HepG2 (cell line): ENCODE results near the gene SERTAD2. TPM values are rescaled to one million over a fixed set of nuclear protein-coding genes. Genes with fewer than 3 reads are reported as not detected.

Experiments used
- ATAC-seq: fragments of 200-7000 bp; cut with Tn5 transposase; 3 replicates; pipeline ENCODE4 v1.9.1; 2020; ENCODE audit warnings: mild to moderate bottlenecking, moderate library complexity
- BruUV-seq: library from RNA; stranded (reverse); fragments of 400-500 nt; replicated peaks from 2 replicates; lab custom pipeline; 2021; lab: Mats Ljungman, UMichigan
- CTCF ChIA-PET: fragments of 300-600 bp; formaldehyde crosslinking; extraction: SDS; loops from one replicate; lab custom pipeline; 2021; ENCODE audit warnings: low total read pairs, inconsistent platforms, low intra/inter-chr PET ratio; lab: Yijun Ruan, JAX
- POLR2A ChIA-PET: fragments of 350-600 bp; sonication (Branson Sonifier 250); formaldehyde crosslinking; loops from one replicate; lab custom pipeline; 2020; ENCODE audit warnings: antibody characterized with exemption, inconsistent platforms; lab: Yijun Ruan, JAX
- DNase-seq: peaks from one replicate; pipeline ENCODE4 v3.0.0-alpha.2; 2015; ENCODE audit warnings: low spot score
- FAIRE-seq: peaks from 3 replicates; lab custom pipeline; 2011; peaks lifted over from hg19 to GRCh38; lab: Jason Lieb, UNC
- H2AFZ ChIP-seq: one replicate; pipeline ENCODE4 v1.6.1; 2011; ENCODE audit warnings: low read length, inconsistent platforms
- H3K27ac ChIP-seq: fragments of 300-600 bp; 3 replicates; pipeline ENCODE4 v1.8.0; 2011; ENCODE audit warnings: mixed run types, mild to moderate bottlenecking, mixed read lengths, low read length, inconsistent platforms; ENCODE audit not compliant: insufficient read depth; ENCODE audit errors: extremely low read length
- H3K27me3 ChIP-seq, 2 experiments: fragments of 200-600 bp in 1 of 2; 2 replicates in 1 of 2; 3 replicates in 1 of 2; pipeline versions ENCODE4 v1.6.0 to v1.8.0; 2011; ENCODE audit warnings: low read length in 2 of 2, mild to moderate bottlenecking in 2 of 2, moderate library complexity in 2 of 2, inconsistent platforms in 1 of 2; ENCODE audit not compliant: insufficient read depth in 2 of 2, control insufficient read depth in 1 of 2
- H3K36me3 ChIP-seq, 2 experiments: fragments of 200-600 bp in 1 of 2; replicated peaks in 1 of 2; 2 replicates in 1 of 2; 3 replicates in 1 of 2; pipeline versions ENCODE4 v1.5.1 to v1.8.0; 2011; ENCODE audit warnings: low read length in 2 of 2, inconsistent platforms in 1 of 2; ENCODE audit not compliant: insufficient read depth in 2 of 2, control insufficient read depth in 1 of 2
- H3K4me1 ChIP-seq: 2 replicates; pipeline ENCODE4 v1.5.1; 2012; ENCODE audit warnings: low read length, inconsistent platforms; ENCODE audit not compliant: insufficient read depth
- H3K4me2 ChIP-seq: 2 replicates; pipeline ENCODE4 v1.6.0; 2011; ENCODE audit warnings: low read depth, low read length, inconsistent platforms
- H3K4me3 ChIP-seq, 3 experiments: fragments of 200-600 bp in 1 of 3; sonication (generic), shearing (Covaris generic) in 1 of 3; replicated peaks in 1 of 3; 2 replicates each; pipeline ENCODE4 v1.5.1; 2011 to 2016; ENCODE audit warnings: low read length in 3 of 3, inconsistent platforms in 2 of 3, low read depth in 2 of 3, mild to moderate bottlenecking in 2 of 3, control low read depth in 1 of 3, mixed read lengths in 1 of 3; ENCODE audit not compliant: insufficient read depth in 1 of 3
- H3K79me2 ChIP-seq: one replicate; pipeline ENCODE4 v1.6.1; 2011; ENCODE audit warnings: low read length, inconsistent platforms; ENCODE audit not compliant: insufficient read depth
- H3K9ac ChIP-seq: 2 replicates; pipeline ENCODE4 v1.6.0; 2011; ENCODE audit warnings: mild to moderate bottlenecking, low read depth, low read length, inconsistent platforms; ENCODE audit not compliant: insufficient read depth
- H3K9me3 ChIP-seq: 2 replicates; pipeline ENCODE4 v1.5.1; 2012; ENCODE audit warnings: mild to moderate bottlenecking, low read length
- H4K20me1 ChIP-seq: 2 replicates; pipeline ENCODE4 v1.6.0; 2011; ENCODE audit warnings: inconsistent platforms, mild to moderate bottlenecking, low read length, moderate library complexity; ENCODE audit not compliant: insufficient read depth
- ATM ChIP-seq: fragments of 450-650 bp; IDR thresholded peaks from 2 replicates; pipeline ENCODE4 v1.7.1; 2017; ENCODE audit warnings: mild to moderate bottlenecking, borderline replicate concordance
- BHLHE40 ChIP-seq: IDR thresholded peaks from 2 replicates; pipeline ENCODE4 v1.6.1; 2011; ENCODE audit warnings: low read length, improper control_type of control experiment
- CCAR2 ChIP-seq: fragments of 200-400 bp; formaldehyde crosslinking; optimal IDR thresholded peaks from 2 replicates; pipeline ENCODE3; 2018; ENCODE audit warnings: low read depth, mild to moderate bottlenecking, low read length, moderate library complexity
- NCOA5 ChIP-seq: sonication (generic); formaldehyde crosslinking; IDR thresholded peaks from 2 replicates; pipeline ENCODE4 v1.4.0; 2020; ENCODE audit warnings: missing genetic modification reagents
- POLR2A ChIP-seq, 2 experiments: IDR thresholded peaks; 2 replicates each; pipeline ENCODE4 v1.6.1; 2011; ENCODE audit warnings: low read depth in 2 of 2, low read length in 2 of 2, mild to moderate bottlenecking in 1 of 2, moderate library complexity in 1 of 2; ENCODE audit not compliant: insufficient read depth in 1 of 2
- POLR2AphosphoS2 ChIP-seq: IDR thresholded peaks from 2 replicates; pipeline ENCODE4 v1.6.1; 2011; ENCODE audit warnings: low read depth, low read length, improper control_type of control experiment
- SATB2 ChIP-seq: sonication (generic); formaldehyde crosslinking; IDR thresholded peaks from 2 replicates; pipeline ENCODE4 v1.5.0; 2020; ENCODE audit warnings: missing genetic modification reagents
- WIZ ChIP-seq: sonication (generic); formaldehyde crosslinking; IDR thresholded peaks from 2 replicates; pipeline ENCODE4 v1.5.1; 2020; ENCODE audit warnings: mild to moderate bottlenecking, missing genetic modification reagents
- ZBTB8A ChIP-seq: sonication (generic); formaldehyde crosslinking; IDR thresholded peaks from 2 replicates; pipeline ENCODE4 v1.4.0; 2020; ENCODE audit warnings: mild to moderate bottlenecking, low read depth, missing genetic modification reagents, borderline replicate concordance
- ZNF292 ChIP-seq: sonication (generic); formaldehyde crosslinking; IDR thresholded peaks from 2 replicates; pipeline ENCODE4 v1.8.1; 2022; ENCODE audit warnings: mild to moderate bottlenecking, low read depth, missing genetic modification reagents, borderline replicate concordance
- ZNF317 ChIP-seq: sonication (generic); formaldehyde crosslinking; IDR thresholded peaks from 2 replicates; pipeline ENCODE4 v1.5.0; 2020; ENCODE audit warnings: mild to moderate bottlenecking, missing genetic modification reagents
- ZNF773 ChIP-seq: sonication (generic); formaldehyde crosslinking; IDR thresholded peaks from 2 replicates; pipeline ENCODE4 v1.4.0; 2020; ENCODE audit warnings: missing genetic modification reagents, borderline replicate concordance
- ZNF781 ChIP-seq: sonication (generic); formaldehyde crosslinking; IDR thresholded peaks from 2 replicates; pipeline ENCODE4 v1.5.1; 2020; ENCODE audit warnings: borderline replicate concordance, mild to moderate bottlenecking, missing genetic modification reagents; ENCODE audit errors: not compliant biosample characterization
- WGBS: methylation state at CpG from one replicate; pipeline ENCODE4 v1.1.6; 2017; ENCODE audit warnings: low lambda C conversion rate; 5-methylcytosine and 5-hydroxymethylcytosine counted together
- in situ Hi-C: cut with HindIII; loops from 2 replicates; pipeline ENCODE4 v1.10.0; 2017; ENCODE audit warnings: low pct_unique_long_range_greater_than_20kb; ENCODE audit not compliant: extremely low pct_ligation_motif_present
- intact Hi-C: fragments of 100-400 bp; cut with micrococcal nuclease; formaldehyde crosslinking; loops from one replicate; pipeline ENCODE4 v1.10.0; 2022; ENCODE audit not compliant: unreplicated experiment
- polyA plus RNA-seq, 8 experiments: library from polyadenylated mRNA; depleted of rRNA in 3 of 8; stranded (reverse) in 7 of 8; unstranded in 1 of 8; fragments of >200 nt; fragmentation: Illumina TruSeq in 4 of 8; extraction: Trizol in 4 of 8; gene quantifications; 2 replicates each; pipeline versions ENCODE4 v1.2.1 to v1.2.3, GENCODE V29; 2011 to 2016; ENCODE audit warnings: low read depth in 4 of 8, missing spikeins in 1 of 8, mixed read lengths in 1 of 8; ENCODE audit not compliant: insufficient read depth in 1 of 8
- total RNA-seq, 5 experiments: library from RNA; depleted of rRNA; stranded (reverse); fragments of >200 nt; fragmentation: Illumina TruSeq; extraction: Trizol; gene quantifications; 2 replicates each; pipeline ENCODE4 v1.2.3, GENCODE V29; 2016; ENCODE audit warnings: low read depth in 1 of 5
- TF ChIP-seq, protein P1 (sequence below): IDR thresholded peaks from 2 replicates; pipeline ENCODE4 v1.6.1; 2016; ENCODE audit warnings: low read depth
- TF ChIP-seq, protein P2 (sequence below): sonication (generic); formaldehyde crosslinking; IDR thresholded peaks from 2 replicates; pipeline ENCODE4 v1.5.0; 2020; ENCODE audit warnings: missing genetic modification reagents, mild to moderate bottlenecking, borderline replicate concordance
- TF ChIP-seq, protein P3 (sequence below): sonication (generic); formaldehyde crosslinking; IDR thresholded peaks from 2 replicates; pipeline ENCODE4 v1.5.0; 2020; ENCODE audit warnings: mild to moderate bottlenecking, missing genetic modification reagents, borderline replicate concordance
- TF ChIP-seq, protein P4 (sequence below): sonication (generic); formaldehyde crosslinking; IDR thresholded peaks from 2 replicates; pipeline ENCODE4 v1.9.0; 2021; ENCODE audit warnings: missing genetic modification reagents, mild to moderate bottlenecking, borderline replicate concordance

Gene SERTAD2
- total and polyA plus RNA-seq, 2 of the 13 experiments (the other 11 are each of a cell fraction or from before 2014, with no cell fraction given), result 6.7 to 22.6 TPM

DNA sequence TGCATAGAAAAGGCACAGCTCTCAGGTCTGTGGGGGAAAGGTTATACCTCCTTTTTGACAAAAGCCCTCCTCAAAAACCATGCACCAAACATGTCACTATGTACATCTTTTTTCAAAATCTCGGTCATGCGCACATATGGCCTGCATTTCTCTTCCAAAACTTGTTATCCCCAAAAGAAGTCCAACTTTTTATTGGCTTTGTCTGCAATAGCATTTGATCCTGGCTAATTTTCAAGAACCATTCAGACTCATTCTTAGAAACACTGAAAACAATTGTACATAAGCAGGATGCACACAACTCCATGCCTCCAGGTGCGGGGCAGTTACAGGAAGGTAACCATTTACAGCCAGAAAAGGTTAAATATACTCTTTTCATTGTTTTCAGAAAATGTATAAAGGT, 21.9 kb downstream of the SERTAD2 start (continued):
- TF ChIP-seq, protein P1, sequence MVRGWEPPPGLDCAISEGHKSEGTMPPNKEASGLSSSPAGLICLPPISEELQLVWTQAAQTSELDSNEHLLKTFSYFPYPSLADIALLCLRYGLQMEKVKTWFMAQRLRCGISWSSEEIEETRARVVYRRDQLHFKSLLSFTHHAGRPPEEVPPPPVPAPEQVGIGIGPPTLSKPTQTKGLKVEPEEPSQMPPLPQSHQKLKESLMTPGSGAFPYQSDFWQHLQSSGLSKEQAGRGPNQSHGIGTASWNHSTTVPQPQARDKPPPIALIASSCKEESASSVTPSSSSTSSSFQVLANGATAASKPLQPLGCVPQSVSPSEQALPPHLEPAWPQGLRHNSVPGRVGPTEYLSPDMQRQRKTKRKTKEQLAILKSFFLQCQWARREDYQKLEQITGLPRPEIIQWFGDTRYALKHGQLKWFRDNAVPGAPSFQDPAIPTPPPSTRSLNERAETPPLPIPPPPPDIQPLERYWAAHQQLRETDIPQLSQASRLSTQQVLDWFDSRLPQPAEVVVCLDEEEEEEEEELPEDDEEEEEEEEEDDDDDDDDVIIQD, result no peak
- no peak for TF ChIP-seq ZNF317 (CRISPR knock-in tag)

DNA sequence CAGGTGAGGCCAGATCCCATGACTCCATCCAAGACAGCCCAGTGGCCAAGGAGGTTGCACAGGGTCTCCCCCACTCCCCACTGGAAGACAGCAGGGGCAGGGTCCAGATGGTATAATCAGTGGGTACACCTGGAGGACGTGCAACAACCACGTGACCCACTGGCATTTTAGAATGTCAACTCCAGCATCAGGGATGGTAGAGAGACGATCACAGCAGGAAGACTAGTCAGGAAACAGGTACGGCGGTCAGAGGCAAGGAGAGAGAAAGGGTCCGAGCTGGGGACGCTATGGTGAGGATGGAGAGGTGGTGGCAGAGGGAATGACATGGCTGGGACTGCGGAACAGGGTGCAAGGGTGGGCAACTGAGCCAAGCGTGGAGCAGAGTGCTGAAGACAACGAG, 23.0 kb downstream of the SERTAD2 start:
- DNase-seq (no peak), FAIRE-seq (no peak), ATAC-seq (no peak)
- intact Hi-C loops (no loop called here), in situ Hi-C loops (loop anchor here (10.0 kb wide), 1 partner anchor 296 kb away; no protein-coding TSS in a partner anchor)
- peaks cover 24 to 43% of the 10 kb centered on the region in 2 experiments for H3K36me3 ChIP-seq
- no peak overlapping the region for H2AFZ ChIP-seq
- H3K4me3 ChIP-seq, result no peak overlapping the region
- POLR2A ChIA-PET, result interaction anchor here (3.7 kb wide), 1 partner anchor 24 kb away, joined by 15 read pairs; the partner anchor contains the start of gene SERTAD2
- no peak overlapping the region for H3K27ac ChIP-seq
- H3K79me2 ChIP-seq, result peaks cover 19% of the 10 kb centered on the region
- CTCF ChIA-PET, result no interaction called here
- H3K9ac ChIP-seq, result no peak overlapping the region
- peaks cover 48% of the 10 kb centered on the region for H4K20me1 ChIP-seq
- WGBS, result 97% methylated on average over 10 of the region's 10 CpGs
- H3K27me3 ChIP-seq, result no peaks in the 10 kb centered on the region
- BruUV-seq, result no TSS peak
- no peaks in the 10 kb centered on the region for H3K9me3 ChIP-seq
- peaks cover 43% of the 10 kb centered on the region for H3K4me1 ChIP-seq
- no peak overlapping the region for H3K4me2 ChIP-seq
- TF ChIP-seq POLR2AphosphoS2 (0 out of 2 replicates have a peak, but pooled peaks have one; percentile 52), WIZ (CRISPR knock-in tag) (no peak), ZNF773 (CRISPR knock-in tag) (no peak), ZNF781 (no peak), ZBTB8A (CRISPR knock-in tag) (no peak), CCAR2 (peak; percentile 52), BHLHE40 (no peak), ZNF292 (CRISPR knock-in tag) (no peak), POLR2A (IDR thresholded peaks at IDR 0.05; ENCODE audit: insufficient read depth in 1 of 2, low read depth in 2 of 2, low read length in 2 of 2) (peak in 1 of 2 experiments; percentile 32; a peak in 1 of 4 replicates), SATB2 (CRISPR knock-in tag) (no peak), NCOA5 (CRISPR knock-in tag) (no peak), ATM (no peak)
- TF ChIP-seq, protein P2, sequence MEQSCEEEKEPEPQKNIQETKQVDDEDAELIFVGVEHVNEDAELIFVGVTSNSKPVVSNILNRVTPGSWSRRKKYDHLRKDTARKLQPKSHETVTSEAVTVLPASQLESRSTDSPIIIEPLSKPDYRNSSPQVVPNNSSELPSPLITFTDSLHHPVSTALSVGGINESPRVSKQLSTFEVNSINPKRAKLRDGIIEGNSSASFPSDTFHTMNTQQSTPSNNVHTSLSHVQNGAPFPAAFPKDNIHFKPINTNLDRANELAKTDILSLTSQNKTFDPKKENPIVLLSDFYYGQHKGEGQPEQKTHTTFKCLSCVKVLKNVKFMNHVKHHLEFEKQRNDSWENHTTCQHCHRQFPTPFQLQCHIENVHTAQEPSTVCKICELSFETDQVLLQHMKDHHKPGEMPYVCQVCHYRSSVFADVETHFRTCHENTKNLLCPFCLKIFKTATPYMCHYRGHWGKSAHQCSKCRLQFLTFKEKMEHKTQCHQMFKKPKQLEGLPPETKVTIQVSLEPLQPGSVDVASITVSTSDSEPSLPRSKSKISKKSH (CRISPR knock-in tag), result no peak
- TF ChIP-seq, protein P3, sequence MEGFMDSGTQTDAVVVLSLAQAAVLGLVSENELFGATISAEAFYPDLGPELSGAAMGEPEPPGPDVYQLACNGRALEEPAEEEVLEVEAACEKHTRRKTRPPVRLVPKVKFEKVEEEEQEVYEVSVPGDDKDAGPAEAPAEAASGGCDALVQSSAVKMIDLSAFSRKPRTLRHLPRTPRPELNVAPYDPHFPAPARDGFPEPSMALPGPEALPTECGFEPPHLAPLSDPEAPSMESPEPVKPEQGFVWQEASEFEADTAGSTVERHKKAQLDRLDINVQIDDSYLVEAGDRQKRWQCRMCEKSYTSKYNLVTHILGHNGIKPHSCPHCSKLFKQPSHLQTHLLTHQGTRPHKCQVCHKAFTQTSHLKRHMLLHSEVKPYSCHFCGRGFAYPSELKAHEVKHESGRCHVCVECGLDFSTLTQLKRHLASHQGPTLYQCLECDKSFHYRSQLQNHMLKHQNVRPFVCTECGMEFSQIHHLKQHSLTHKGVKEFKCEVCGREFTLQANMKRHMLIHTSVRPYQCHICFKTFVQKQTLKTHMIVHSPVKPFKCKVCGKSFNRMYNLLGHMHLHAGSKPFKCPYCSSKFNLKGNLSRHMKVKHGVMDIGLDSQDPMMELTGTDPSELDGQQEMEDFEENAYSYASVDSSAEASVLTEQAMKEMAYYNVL, result no peak
- TF ChIP-seq, protein P4, sequence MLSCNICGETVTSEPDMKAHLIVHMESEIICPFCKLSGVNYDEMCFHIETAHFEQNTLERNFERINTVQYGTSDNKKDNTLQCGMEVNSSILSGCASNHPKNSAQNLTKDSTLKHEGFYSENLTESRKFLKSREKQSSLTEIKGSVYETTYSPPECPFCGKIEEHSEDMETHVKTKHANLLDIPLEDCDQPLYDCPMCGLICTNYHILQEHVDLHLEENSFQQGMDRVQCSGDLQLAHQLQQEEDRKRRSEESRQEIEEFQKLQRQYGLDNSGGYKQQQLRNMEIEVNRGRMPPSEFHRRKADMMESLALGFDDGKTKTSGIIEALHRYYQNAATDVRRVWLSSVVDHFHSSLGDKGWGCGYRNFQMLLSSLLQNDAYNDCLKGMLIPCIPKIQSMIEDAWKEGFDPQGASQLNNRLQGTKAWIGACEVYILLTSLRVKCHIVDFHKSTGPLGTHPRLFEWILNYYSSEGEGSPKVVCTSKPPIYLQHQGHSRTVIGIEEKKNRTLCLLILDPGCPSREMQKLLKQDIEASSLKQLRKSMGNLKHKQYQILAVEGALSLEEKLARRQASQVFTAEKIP (CRISPR knock-in tag), result no peak
